Measurements from ENCODE around the gene GYS1.

DNA sequence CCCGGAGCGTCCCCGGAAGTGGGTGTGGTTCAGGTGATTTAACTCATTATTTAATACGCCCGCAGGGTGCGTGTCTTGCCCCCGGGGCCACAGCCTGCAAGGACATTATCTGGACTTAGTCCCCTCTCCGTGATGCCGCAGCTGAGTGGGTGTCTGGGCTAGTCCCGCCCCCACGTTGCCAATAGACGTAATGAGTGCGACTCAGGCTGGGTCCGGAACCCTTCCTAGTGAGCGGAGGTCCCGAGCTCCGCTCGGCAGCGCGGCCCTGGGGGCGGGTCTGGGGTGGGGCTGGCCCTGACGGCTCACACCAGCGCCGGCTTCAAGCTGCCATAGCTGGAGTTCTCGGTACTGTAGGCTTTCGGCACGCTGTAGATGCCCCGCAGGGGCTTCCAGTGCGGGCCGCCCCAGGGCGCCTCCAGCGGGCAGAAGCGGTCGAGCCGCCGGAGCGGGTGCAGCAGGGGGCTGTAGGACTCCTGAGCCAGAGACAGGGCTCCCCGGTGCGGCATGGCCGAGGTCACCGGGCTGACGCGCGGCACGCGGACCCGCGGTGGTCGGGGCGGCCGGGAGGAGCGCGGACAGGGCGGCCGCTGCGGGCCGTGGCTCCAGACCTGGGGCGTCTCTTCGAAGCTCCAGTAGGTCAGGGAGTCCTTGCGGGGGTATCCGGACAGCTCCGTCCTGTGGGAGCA is 24.7 kb upstream of the GYS1 start:
- TF ChIP-seq EZH2 (IDR thresholded peaks at IDR 0.05; ENCODE audit: low read depth, unreplicated experiment): no peak
- TF ChIP-seq ZNF331 (CRISPR knock-in tag; IDR thresholded peaks at IDR 0.05; ENCODE audit: low read depth): no peak
- TF ChIP-seq CTCF (conservative IDR thresholded peaks at IDR 0.05; ENCODE audit: low read depth in 2 of 2): peak in 1 of 2 experiments; percentile 34; a peak in 3 of 4 replicates
- no peak for TF ChIP-seq REST (IDR thresholded peaks at IDR 0.05; ENCODE audit: unreplicated experiment)
- TF ChIP-seq POLR2AphosphoS5 (IDR thresholded peaks at IDR 0.05; ENCODE audit: low read depth): peak; percentile 12; the same call in 1 of the 2 replicates
- TF ChIP-seq EZH2phosphoT487 (IDR thresholded peaks at IDR 0.05; ENCODE audit: unreplicated experiment): no peak
- TF ChIP-seq JUNB (IDR thresholded peaks at IDR 0.05; ENCODE audit: unreplicated experiment): no peak
- TF ChIP-seq, protein P1, sequence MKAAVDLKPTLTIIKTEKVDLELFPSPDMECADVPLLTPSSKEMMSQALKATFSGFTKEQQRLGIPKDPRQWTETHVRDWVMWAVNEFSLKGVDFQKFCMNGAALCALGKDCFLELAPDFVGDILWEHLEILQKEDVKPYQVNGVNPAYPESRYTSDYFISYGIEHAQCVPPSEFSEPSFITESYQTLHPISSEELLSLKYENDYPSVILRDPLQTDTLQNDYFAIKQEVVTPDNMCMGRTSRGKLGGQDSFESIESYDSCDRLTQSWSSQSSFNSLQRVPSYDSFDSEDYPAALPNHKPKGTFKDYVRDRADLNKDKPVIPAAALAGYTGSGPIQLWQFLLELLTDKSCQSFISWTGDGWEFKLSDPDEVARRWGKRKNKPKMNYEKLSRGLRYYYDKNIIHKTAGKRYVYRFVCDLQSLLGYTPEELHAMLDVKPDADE (IDR thresholded peaks at IDR 0.05): no peak
- 0 out of 2 replicates have a peak, but pooled peaks have one; percentile 19 for TF ChIP-seq CREB1 (CRISPR knock-in tag; IDR thresholded peaks at IDR 0.05; ENCODE audit: low read depth)
- no peak for TF ChIP-seq NANOG (IDR thresholded peaks at IDR 0.05; ENCODE audit: borderline replicate concordance)
